MM.1S (cell line): Measurements from ENCODE around the gene C4A.

Experiments
- CTCF ChIP-seq: fragments of 300-600 bp; sonication (generic); IDR thresholded peaks from 2 replicates; pipeline ENCODE4 v1.5.1; 2016; ENCODE audit warnings: antibody characterized with exemption, low read length, mixed read lengths
- EZH2 ChIP-seq: fragments of 300-600 bp; sonication (generic); optimal IDR thresholded peaks from 2 replicates; pipeline ENCODE3; 2017; ENCODE audit warnings: low read depth, mild to moderate bottlenecking, antibody characterized with exemption, low read length, mixed read lengths
- EZH2phosphoT487 ChIP-seq: fragments of 300-600 bp; sonication (generic); IDR thresholded peaks from 2 replicates; pipeline ENCODE4 v1.6.1; 2018; ENCODE audit warnings: antibody characterized with exemption, low read length

- TF ChIP-seq CTCF, result no peak
- TF ChIP-seq EZH2, result no peak
- no peak for TF ChIP-seq EZH2phosphoT487
Measured at GRCh38 chr6:31968326-31968725, 13.5 kb upstream of the C4A start.
